Loucy (cell line): ENCODE data around the gene LRSAM1.

Experiments
- CTCF ChIP-seq: fragments of 200-600 bp; sonication (generic); conservative IDR thresholded peaks from 2 replicates; pipeline ENCODE4 v1.5.1; 2014; ENCODE audit warnings: mild to moderate bottlenecking, antibody characterized with exemption, low read length
- EZH2phosphoT487 ChIP-seq: fragments of 200-600 bp; IDR thresholded peaks from 2 replicates; pipeline ENCODE4 v1.6.1; 2018; ENCODE audit warnings: antibody characterized with exemption, mild to moderate bottlenecking, moderate library complexity, borderline replicate concordance

GRCh38 chr9:127446713-127447415 lies 4.4 kb upstream of the LRSAM1 start:
- TF ChIP-seq CTCF (no peak), EZH2phosphoT487 (no peak)
